OCI-LY3 (cell line): ENCODE measurements around the gene RNF146.

Experiments used
- EZH2phosphoT487 ChIP-seq: fragments of 200-600 bp; shearing (Covaris generic); IDR thresholded peaks from 2 replicates; pipeline ENCODE4 v1.6.1; 2018; ENCODE audit warnings: antibody characterized with exemption, mixed run types, low read depth
- TF ChIP-seq, protein P1 (sequence below): fragments of 200-600, 300-600 bp; sonication (generic); IDR thresholded peaks from 2 replicates; pipeline ENCODE4 v1.5.1; 2014; ENCODE audit warnings: antibody characterized with exemption, low read length, low read depth

DNA sequence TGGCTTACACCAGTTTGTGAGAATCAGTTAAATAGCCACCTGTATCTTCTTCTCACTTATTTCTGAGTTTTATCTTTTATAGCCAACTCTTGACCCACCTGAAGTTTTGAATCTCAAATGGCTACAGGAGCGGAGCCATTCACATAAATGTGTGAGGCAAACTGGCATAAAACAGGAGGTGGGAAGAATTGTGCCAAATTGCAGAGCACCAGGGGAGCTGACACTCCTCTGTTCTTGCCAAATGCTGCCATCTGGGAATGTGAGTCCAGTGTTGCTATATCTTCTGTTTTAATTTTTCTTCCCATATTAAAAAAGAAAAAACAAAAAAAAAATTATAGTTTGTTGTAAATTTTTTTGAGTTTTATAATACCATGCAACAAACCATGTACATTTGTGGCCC, 17.0 kb upstream of the RNF146 start:
- TF ChIP-seq, protein P1, sequence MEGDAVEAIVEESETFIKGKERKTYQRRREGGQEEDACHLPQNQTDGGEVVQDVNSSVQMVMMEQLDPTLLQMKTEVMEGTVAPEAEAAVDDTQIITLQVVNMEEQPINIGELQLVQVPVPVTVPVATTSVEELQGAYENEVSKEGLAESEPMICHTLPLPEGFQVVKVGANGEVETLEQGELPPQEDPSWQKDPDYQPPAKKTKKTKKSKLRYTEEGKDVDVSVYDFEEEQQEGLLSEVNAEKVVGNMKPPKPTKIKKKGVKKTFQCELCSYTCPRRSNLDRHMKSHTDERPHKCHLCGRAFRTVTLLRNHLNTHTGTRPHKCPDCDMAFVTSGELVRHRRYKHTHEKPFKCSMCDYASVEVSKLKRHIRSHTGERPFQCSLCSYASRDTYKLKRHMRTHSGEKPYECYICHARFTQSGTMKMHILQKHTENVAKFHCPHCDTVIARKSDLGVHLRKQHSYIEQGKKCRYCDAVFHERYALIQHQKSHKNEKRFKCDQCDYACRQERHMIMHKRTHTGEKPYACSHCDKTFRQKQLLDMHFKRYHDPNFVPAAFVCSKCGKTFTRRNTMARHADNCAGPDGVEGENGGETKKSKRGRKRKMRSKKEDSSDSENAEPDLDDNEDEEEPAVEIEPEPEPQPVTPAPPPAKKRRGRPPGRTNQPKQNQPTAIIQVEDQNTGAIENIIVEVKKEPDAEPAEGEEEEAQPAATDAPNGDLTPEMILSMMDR = no peak
- no peak for TF ChIP-seq EZH2phosphoT487
